ENCODE measurements around the gene EHMT1.

EHMT1 gene

DNA sequence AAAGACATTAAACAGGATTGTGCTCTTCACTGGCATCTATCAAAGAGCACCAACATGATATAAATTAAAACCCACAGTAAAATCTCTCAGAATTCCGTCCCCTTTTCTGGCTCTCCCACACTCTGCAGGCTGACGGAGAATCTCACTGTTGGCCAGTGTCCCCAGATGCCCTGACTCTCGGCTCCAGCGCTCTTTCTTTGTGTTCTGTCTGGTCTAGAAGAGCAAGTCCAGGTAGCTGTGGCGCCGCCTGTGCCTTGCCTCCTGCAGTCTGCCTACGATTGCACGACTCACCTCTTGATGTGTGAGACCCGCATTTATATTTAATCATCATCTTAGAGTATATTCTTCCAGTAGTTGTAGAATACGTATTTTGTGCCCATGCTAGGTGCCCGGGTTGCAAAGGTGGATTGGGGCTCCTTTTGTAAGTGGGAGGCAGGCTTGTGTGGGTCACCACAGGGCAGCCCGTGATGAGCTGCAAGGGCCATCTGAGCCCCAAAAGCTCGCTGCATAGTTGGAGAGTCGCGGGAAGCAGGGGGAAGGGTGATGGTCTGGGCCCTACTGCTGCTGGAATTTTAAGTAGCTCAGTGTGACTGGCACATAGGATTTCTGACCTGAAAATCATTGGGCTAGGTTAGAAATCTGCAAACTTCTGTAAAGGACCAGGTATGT is 55.6 kb downstream of the EHMT1 start:
- no peak for DNase-seq

DNA sequence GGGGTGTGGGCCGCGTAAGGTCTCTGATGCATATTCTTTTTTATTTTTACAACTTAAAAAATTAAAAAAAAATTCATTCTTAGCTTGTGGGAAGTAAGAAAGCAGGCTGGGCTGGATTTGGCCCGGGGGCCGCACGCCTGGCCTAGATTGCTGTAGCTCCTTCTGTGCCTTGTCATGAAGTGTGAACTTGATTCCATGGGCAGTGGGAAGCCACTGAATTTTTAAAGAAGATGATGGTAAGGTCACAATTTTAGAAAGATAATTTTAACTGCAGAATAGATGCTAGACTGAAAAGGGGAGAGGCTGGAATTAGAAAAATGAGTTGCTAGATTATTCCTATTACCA is 56.1 kb downstream of the EHMT1 start:
- DNase-seq = no peak

DNA sequence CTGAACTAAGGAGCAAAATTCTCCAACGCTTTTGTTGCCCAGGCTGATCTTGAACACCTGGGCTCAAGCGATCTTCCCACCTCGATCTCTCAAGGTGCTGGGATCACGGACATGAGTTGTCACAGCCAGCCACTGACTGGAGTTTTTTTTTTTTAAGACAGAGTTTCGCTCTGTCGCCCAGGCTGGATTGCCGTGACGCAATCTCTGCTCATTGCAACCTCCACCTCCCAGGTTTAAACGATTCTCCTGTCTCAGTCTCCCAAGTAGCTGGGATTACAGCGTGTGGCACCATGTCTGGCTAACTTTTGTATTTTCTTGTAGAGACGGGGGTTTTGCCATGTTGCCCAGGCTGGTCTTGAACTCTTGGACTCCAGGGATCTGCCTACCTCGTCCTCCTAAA is 58.2 kb downstream of the EHMT1 start:
- DNase-seq = no peak

DNA sequence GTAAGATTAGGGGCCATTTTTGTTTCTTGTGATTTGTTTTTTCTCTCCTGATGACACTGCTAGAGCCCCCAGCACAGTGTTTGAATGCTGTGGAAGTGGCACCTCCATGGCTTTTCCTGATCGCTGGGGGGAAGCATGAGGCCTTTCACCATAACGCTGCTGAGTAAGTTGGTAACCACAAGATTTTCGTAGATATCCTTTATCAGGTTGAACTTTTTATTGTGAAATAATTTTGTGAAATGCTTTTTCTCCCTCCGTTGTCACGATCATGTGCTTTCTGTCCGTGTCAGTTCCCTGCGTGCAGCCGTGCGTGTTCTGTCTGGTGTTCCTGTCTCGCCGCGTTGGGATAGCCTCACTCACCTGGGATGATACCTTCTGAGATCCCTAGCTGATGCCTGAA is 59.4 kb downstream of the EHMT1 start:
- DNase-seq = no peak

DNA sequence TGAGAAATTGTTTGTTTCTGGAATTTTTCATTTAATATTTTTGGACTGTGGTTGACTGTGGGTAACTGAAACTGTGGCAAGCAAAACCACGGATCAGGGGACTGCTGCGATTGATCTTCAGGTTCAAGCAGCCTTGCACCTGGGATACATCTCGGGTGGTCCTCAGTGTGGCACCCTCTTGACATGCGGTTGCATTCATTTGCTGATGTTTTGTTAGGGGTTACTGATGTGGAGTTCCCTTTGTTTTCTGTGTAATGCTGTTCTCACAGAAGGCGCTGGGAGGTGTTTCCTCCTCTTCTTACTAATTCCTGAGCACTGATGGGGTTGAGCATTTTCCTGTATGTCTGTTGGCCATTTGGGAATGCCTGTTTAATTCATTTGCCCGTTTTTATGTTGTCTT is 60.4 kb downstream of the EHMT1 start:
- no peak for DNase-seq

DNA sequence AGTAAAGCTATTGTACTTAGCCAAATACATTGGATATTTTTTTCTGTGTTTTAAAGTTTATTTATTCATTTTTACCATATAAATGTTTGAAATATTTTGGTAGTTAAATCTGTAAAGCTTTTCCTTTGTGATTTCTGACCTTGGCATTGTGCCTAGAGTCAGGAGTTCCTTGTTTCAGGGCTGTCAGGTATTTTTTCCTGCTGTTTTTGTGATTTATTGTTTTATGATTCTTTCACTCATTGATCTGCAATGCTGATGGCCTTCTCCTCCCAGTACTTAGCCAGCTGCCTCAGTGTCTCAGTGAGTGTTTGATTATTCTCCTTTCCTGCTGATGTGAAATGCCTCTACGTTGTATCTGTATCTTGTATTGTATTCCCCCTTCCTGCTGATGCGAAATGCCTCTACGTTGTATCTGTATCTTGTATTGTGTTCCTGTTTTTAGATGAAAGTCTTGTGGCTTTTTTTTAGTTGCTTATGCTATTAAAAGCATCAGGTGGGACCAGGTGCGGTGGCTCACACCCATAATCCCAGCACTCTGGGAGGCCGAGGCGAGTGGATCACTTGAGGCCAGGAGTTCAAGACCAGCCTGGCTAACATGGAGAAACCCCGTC is 61.0 kb downstream of the EHMT1 start:
- DNase-seq = no peak

DNA sequence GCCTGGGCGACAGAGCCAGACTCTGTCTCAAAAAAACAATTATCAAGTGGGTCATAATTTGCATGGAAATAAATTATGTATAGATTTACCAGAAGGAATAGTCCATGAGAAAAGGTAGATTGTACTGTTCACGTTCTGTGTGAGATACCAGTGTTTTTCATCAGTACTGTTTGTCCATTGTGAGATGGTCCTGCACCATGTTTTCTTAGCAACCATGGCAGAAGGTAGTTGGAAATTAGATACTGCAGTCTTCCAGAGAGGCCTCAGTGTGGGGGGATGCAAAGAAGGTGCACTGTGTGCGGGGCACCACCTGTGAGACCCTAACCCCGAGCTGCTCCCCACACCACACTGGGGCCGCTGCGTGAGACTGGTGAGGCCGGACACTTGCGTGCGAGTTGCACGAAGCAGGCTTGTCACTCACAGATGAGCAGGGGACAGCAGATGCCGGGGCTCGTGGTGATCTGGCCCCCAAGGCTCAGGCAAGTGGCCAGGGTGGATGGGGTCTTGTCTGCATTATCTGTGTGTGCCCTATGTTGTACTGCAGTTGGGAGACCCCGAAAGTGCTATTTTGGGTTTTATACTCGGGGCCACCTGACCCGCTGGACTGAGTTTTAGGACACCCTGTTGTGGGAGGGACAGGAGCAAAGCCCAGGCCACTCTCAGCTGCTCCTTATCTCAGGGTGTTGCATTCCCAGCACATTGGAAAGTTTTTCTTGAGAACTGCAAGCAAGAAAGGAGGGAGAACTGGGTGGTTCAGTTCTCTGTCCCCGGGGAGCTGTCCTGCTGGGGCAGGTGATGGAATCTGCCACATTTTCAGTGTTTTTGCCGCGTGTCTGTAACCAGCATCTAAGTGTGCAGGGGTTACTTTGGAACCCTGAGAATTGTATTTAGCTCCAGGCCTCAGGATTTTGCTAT is 61.9 kb downstream of the EHMT1 start:
- no peak for DNase-seq

DNA sequence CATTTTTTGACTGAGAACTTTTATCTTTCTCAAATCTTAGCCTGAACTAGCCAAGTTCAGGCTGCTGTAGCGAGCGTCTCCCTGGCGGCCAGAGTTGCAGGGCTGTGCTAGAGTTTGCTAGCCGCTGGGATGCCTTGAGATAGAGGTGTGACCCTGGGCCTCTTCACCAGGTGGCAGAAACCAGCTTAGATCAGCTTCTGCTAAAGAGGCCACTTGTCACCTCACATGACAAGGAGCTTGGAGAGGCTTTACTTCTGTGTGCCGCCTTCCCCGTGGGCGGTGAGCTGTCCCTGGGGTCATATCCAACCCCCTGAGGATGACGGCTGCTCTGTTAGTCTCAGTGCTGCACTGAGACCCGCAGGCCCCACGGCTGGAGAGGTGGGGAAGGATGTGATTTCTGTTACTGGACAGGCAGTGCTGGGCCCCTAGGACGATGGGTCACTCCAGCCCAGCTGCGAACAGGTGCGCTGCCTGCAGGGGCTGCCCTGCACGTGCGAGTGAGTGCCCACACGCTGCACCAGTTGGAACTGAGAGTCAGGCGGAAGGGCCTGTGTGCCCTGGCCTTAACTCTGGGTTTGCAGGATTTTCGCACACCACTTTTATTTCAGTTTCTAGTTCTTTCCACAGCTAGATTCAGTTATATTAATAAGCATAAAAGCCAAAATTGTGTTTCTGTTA is 63.8 kb downstream of the EHMT1 start:
- no peak for DNase-seq

DNA sequence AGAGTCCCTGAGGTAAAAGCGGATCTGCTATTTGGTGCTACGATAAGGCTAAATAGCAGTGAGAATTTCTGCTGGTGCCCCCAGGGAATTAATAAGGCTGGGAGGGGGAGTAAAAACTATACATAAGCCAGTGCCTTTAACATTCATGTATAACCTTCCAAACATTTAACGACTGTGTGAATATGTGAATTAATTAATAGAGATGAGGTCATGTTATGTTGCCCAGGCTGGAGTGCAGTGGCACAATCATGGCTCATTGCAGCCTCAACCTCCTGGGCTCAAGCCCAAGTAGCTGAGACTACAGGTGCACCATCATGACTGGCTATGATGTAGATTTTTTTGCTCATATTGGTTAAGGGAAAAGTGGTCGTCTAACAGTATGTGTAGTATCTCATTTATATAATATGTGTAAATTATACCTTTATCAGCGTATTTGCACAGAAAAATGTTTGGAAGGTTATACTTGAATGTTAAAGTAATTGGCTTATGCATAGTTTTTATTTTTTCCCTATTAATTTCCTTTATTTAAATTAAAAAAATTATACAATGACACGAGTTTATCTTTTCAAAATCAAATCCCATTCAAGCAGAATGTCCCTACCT is 64.6 kb downstream of the EHMT1 start:
- DNase-seq = no peak

DNA sequence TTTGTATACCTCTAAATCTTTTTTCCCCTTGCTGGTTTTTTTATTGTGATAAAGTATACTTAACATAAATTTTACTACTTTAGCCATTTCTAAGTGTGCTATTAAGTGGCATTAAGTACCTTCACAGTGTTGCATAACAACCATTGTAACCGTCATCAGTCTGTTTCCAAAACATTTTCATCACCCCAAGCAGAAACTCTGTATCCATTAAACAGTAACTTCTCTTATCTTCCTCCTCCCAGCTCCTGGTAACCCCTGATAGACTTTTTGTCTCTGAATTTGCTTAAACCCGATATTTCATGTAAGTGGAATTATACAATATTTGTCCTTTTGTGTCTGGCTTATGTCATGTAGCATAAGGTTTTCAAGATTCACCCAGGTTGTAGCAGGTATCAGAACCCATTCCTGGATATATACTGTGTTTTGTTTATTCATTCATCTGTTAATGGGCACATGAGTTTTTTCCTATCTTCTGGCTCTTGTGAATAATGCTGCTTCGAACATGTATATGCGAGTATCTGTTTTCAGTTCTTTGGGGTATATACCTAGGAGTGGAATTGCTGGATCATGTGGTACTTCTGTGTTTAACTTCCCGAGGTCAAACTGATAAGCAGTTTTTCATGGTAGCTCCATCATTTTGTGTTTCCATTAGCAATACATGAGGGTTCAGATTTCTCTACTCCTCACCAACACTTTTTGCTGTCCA is 66.4 kb downstream of the EHMT1 start:
- DNase-seq = peak in 1 of 3 donors; percentile 12

DNA sequence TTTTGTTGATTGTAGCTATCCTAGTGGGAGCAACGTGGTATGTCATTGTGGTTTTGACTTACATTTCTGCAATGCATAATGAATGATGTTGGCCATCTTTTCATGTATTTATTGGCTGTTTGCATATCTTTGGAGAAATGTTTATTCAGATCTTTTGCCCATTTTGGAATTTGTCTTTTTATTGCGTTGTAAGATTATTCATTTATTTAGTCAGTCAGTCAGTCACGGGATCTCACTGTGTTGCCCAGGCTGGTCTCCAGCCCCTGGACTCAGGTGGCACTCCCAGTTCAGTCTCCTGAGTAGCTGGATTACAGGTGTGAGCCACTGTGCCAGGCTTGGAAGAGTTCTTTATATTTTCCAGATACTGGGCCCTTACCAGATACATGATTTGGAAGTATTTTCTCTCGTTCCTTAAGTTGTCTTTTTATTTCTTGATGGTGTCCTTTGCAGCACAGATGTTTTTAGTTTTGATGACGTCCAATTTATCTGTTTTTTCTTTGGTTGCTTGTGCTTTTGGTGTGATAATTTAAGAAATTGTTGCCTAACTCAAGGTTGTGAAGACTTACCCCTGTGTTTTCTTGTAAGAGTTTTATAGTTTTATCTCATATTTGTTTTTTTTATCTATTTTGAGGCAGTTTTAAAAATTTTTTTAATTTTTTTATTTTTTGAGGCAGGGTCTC is 67.1 kb downstream of the EHMT1 start:
- DNase-seq = no peak

DNA sequence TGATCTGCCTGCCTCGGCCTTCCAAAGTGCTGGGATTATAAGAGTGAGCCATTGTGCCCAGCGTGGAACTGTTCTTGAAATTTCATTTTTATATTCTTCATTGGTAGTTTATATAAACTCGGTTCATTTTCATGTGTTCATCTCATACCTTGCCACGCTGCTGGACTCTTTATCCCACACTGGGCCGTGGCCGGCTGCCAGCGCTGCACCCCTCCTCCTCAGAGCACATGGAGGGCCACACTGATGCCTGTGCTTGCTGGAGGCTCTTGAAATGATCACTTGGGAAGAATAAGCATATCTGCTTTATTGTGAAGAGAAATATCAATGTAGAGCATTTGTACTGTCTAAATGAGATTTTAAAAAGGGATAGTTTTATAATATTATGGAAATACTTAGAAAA is 69.5 kb downstream of the EHMT1 start:
- DNase-seq = no peak

DNA sequence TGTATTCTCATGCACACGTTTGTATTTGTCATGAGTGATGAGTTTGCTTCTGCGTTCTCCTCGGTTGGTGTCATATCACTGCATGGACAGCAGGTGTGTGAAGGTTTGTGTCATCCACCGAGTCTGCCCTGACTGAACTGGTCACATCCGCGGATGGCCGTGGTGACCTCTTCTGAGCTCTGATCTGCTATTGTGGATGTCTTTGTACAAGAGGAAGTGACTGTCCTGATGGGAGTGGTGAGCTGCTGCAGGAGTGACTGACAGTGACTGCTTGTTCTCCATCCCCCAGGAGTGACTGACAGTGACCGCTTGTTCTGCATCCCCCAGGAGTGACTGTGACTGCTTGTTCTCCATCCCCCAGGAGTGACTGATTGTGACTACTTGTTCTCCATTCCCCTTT is 69.9 kb downstream of the EHMT1 start:
- peak; percentile 61 to 66 (median 66) for DNase-seq

DNA sequence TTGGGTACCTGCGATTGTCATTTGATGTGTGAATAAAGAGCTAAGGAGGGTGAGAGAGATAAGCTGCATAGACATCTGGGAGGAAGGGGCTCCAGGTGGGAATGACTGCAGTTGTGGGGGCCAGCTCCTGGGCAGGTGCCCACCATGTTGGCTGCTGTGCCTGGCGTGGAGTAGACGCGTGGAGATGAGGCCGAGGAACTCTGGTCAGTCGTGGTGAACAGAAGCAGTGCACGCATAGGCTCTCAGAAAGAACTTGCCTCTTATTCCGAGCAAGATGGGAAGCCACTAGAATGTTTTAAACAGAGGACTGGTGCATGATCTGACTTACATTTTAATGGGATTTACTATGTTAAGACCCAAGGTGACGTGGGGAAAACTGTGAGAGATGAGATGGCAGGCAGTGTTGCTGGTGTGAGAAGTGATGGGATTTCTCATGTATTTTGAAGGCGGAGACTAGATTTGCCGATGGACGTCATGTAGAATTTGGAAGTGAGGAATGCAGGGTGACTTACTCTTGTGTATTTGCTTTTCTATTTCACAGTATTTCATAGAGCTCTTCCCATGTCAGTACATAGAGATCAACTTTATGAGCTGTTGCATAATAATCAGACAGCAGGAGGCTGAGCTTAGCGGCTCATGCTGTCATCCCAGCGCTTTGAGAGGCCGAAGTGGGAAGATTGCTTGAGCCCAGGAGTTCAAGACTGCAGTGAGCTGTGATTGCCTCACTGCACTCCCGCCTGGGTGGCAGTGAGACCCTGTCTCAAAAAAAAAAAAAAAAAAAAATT is 71.1 kb downstream of the EHMT1 start:
- peak in 2 of 3 donors; percentile 18 to 20 for DNase-seq

DNA sequence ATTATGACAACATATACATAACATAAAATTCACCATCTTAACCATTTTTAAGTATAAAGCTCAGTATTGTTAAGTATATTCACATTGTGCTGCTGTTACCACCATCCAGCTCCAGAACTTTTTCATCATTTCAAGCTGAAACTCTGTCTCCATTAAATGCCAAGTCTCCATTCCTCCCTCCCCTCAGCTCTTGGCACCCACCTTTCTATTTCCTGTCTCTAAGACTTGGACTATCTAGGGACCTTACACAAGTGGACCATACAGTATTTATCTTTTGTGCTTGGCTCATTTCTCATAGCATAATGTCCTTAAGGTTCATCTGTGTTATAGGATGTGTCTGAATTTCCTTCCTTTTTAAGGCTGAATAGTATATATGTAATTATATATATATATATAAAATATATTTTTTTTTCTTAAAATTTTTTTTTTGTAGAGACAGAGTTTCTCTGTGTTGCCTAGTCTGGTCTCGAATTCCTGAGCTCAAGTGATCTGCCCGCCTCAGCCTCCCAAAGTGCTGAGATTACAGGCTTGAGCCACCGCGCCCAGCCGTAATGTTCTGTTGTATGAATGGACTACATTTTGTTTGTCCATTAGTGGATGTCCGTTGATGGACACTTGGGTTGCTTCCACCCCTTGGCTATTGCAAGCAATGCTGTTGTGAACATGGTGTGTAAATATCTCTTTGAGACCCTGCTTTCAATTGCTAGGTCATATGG is 72.3 kb downstream of the EHMT1 start:
- DNase-seq = no peak

DNA sequence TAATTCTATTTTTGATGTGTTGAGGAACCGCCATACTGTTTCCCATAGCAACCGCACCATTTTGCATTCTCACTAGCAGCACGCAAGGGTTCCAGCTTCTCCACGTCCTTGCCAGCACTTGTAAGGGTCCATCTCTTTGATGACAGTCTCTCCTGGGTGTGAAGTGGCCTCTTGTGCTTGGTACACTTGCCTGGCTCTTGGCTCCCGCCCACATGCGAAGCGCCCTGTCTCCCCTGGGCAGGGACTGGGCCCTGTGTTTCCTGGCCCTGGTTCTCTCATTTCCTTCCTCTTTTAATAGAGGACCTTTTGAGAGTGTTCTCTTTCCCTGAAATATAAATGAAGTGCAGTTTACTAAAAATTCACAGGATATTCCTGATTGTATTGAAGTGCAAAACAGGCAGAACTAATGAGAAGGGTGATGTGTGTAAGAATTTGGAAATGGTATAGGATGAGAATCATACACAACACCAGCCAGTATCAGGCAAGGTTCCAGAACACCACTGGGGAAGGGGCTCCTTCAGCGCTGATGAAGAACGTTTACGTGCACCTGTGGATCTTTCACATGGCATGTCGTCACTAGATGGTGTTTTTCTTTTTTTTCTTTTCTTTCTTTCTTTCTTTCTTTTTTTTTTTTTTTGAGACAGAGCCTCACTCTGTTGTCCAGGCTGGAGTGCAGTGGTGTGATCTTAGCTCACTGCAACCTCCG is 73.0 kb downstream of the EHMT1 start:
- peak; percentile 63 to 75 (median 64) for DNase-seq

DNA sequence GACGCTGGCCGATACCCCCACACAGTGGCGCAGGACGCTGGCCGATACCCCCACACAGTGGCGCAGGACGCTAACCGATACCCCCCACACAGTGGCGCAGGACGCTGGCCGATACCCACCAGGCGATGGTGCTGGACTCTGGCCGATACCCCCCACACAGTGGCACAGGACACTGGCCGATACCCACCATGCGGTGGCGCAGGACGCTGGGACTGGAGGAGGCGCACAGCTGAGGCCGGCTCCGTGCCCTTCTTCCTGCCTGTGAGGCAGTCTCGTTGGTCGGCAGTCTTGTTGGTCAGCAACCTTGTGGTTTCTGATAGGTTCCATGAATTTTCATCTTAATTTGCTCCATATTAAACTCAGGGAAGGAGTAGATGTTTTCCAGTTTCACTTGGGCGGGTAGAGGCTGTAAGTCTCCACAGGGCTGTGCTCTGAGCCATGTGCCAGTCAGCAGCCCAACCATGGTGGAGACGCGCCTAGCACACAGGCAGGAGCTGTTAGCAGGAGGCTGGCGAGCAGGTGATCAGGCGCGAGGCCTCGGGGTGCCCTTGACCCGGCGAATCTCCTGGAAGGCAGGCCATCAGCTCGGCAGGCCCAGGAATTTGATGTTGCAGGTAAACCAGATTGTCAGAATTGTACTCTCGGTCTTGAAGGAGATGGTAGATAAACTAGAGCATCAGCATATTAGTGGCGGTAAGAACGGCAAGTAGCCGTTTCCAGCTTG is 75.6 kb downstream of the EHMT1 start:
- DNase-seq = no peak

DNA sequence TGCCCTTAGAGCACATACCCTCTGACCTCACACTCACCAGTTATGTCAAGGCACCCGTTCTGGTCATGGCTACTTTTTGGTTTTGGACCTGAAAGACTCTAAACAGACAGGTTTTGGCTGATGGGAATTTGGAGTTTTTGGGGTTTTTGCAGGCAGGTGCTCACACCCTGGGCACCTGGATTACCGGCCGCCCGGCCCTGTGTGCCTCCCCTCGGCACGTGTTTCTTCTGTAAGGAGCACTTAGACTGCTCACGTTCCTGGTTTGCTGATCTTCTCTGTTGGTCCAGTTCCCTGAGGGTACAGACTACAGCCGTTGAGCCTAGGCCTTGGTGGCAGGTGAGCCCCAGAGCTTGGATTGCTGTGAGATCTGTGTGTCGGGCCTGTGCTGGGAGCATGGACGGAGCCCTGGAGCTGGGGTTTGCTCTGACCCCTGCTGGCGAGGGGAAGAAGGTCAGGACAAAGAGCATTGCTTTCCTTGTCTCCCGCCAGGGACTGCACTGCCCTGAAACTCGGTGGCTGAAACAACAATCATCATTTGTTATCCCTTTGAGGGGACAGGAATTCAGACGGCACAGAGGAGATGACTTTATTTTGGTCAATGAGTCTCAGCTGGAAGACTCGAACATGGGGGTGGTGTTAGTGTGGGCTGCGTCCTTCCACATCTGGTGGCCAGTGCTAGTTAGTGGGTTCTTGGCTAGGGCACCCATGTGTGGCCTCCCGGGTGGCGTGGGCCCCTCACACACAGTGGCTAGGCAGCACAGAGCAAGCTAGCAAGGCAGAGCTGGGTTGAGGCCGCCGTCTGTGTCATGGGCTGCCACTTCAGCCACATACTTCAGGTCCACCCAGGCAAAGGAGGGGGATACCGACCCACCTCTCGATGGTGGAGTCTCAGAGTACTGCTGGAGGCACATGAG is 76.4 kb downstream of the EHMT1 start:
- peak; percentile 47 to 68 (median 64) for DNase-seq
